ENCODE data around the gene CYP2C19.
"Not testable (repeated sequence)": the region's sequence is repeated elsewhere in the genome, so short reads cannot be mapped to it uniquely, and the experiment has no call there.

The CYP2C19 gene

DNA sequence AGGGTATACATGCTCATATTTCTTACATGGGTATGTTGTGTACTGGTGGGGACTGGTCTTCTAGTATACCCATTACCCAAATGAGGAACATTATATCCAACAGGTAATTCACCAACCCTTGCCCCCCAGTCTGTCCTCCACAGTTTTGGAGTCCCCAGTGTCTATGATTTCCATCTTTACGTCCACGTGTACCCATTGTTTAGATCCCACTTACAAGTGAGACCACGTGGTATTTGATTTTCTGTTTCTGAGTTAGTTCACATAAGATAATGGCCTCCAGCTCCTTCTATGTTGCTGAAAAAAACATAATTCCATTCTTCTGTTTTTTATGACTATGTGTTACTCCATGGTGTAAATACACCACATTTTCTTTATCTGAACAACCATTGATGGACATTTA lies 126.6 kb downstream of the CYP2C19 start:
- DNase-seq (ENCODE audit: low spot score), result no peak

- DNase-seq (ENCODE audit: low spot score), result no peak
Measured at GRCh38 chr10:94890264-94891022, 128.0 kb downstream of the CYP2C19 start.

GRCh38 chr10:94898414-94898813 lies 135.9 kb downstream of the CYP2C19 start:
- DNase-seq (ENCODE audit: low spot score), result not testable (repeated sequence)

DNA sequence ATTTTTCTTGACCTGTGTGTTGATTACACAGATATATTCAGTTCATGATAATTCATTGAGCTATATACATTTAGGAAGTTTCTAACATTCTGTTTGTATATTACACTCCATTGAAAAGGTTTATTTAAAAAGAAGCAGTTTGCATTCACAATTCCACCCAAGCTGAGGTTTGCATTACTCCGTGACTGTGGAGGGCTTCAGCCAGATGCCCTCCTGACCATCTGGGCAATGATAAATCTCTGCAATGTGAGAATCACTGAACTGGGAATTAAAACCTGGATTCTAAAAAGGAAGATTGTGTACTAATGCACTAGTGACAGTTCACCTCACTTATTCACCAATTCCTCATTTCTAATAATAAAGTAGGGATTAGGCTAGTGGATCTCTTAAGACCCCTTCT lies 139.6 kb downstream of the CYP2C19 start:
- DNase-seq (ENCODE audit: low spot score), result no peak

GRCh38 chr10:94902570-94902969 lies 140.1 kb downstream of the CYP2C19 start:
- DNase-seq (ENCODE audit: low spot score), result no peak
